Spleen (tissue), 7 donors: ENCODE results near the gene JARID2.

Source experiments
- CTCF ChIP-seq, 11 experiments: fragments of 200-600 bp in 7 of 11; fragments of 450-650 bp in 4 of 11; sonication (generic) in 4 of 11; IDR thresholded peaks in 8 of 11; conservative IDR thresholded peaks in 3 of 11; 1 replicate in 7 of 11; 2 replicates in 4 of 11; pipeline versions ENCODE4 v1.4.0 to v1.8.0; 2016 to 2021; ENCODE audit warnings: antibody characterized with exemption in 11 of 11, inconsistent platforms in 4 of 11, mild to moderate bottlenecking in 1 of 11
- POLR2A ChIP-seq, 3 donors: fragments of 450-650 bp; IDR thresholded peaks; one replicate each; pipeline ENCODE4 v1.5.1; 2017; ENCODE audit warnings: antibody characterized with exemption in 3 of 3, mild to moderate bottlenecking in 1 of 3
- POLR2AphosphoS5 ChIP-seq, 3 donors: sonication (generic); formaldehyde crosslinking; IDR thresholded peaks; one replicate each; pipeline ENCODE4 v1.5.1; 2017; ENCODE audit warnings: antibody characterized with exemption in 3 of 3
- donor health status: DM: no; HTN: no; CAD: no; lungs with moderate emphysema.
- donor health status: DM: no; HTN: no; CAD: no.
- donor health status: DM: no; HTN: no; CAD: no.

GRCh38 chr6:15484821-15485220 is 239.0 kb downstream of the JARID2 start:
- no peak for TF ChIP-seq CTCF (IDR thresholded peaks at IDR 0.05 in 8 of 11, conservative IDR thresholded peaks at IDR 0.05 in 3 of 11)
- TF ChIP-seq POLR2A (IDR thresholded peaks at IDR 0.05): no peak
- no peak for TF ChIP-seq POLR2AphosphoS5 (IDR thresholded peaks at IDR 0.05)
